Measurements from ENCODE around the gene RDH5. TPM values are rescaled to one million over a fixed set of nuclear protein-coding genes. Genes with fewer than 3 reads are reported as not detected.

Gene RDH5
- total RNA-seq, 1 donor from 2014 or later, result 3.6 TPM

DNA sequence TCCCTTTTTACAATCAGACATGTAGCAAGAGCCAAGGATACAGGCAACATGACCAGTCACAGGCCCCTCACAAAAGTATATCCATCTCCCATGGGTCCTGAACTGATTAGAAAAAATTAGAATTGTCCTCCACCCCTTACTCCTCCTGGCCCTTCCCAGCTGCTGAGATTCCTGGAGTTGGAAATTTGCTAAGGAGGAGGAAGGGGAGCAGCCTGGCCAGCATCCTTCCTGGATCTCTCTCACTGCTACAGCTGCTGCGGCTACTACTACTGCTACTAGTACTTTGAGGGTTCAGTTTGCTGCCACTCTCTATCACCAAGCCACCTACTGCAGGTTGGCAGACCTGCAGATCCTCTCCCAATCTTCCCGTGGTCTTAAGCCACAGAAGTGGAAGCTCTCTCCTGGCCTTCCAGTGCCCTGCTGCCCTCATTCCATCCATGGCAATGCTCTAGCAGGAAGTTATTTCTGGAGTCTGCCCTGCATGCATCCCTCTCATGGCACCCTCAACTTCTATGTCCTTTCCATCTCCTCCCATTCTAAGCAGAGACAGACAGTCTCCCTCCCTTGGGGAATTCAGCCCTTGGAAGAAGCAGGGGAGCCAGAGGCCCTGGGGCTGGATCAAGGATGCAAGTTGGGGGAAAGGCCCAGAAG lies 13.5 kb upstream of the RDH5 start:
- Histone ChIP-seq H3K9me3 (no peaks in the 10 kb centered on the region), H3K27ac (peak overlapping the region; percentile 92 to 95), H3K4me1 (peaks cover 6 to 52% of the 10 kb centered on the region in 2 donors), H3K36me3 (peaks cover 0 to 7% of the 10 kb centered on the region in 2 donors), H3K27me3 (no peaks in the 10 kb centered on the region), H3K4me3 (peak overlapping the region; percentile 70 to 85)
- intact Hi-C loops (cut with DNase I), result loop anchor here (1.0 kb wide), 1 partner anchor 10 kb away; the partner anchor contains the start of gene BLOC1S1
- TF ChIP-seq, protein P1, sequence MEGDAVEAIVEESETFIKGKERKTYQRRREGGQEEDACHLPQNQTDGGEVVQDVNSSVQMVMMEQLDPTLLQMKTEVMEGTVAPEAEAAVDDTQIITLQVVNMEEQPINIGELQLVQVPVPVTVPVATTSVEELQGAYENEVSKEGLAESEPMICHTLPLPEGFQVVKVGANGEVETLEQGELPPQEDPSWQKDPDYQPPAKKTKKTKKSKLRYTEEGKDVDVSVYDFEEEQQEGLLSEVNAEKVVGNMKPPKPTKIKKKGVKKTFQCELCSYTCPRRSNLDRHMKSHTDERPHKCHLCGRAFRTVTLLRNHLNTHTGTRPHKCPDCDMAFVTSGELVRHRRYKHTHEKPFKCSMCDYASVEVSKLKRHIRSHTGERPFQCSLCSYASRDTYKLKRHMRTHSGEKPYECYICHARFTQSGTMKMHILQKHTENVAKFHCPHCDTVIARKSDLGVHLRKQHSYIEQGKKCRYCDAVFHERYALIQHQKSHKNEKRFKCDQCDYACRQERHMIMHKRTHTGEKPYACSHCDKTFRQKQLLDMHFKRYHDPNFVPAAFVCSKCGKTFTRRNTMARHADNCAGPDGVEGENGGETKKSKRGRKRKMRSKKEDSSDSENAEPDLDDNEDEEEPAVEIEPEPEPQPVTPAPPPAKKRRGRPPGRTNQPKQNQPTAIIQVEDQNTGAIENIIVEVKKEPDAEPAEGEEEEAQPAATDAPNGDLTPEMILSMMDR (IDR thresholded peaks at IDR 0.05), result no peak
- DNase-seq (ENCODE audit: low spot score in 2 of 2), result no peak

DNA sequence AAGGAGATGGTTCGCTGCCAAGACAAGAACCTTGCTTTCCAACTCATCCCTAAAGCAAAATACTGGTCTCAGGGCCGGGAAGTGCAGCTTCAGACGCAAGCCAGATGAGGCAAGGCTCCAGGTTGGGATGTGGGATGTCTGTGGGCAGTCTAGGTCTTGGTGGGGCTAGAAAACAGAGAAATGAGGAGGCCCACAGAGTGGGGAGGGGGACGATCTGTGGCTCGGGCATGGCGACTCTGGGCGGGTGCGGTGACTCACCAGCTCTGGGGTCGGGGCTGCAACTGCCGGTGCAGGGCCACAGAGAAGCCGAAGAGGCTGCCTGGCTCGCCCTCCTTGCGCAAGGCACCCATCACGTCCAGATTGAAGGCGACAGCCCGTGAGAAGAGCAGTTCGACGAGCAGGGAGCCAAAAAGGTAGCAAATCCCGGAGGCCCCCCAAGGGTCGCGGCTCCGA lies 12.9 kb upstream of the RDH5 start:
- TF ChIP-seq, protein P1 (IDR thresholded peaks at IDR 0.05), result no peak
- H3K4me1 ChIP-seq, result peaks cover 6 to 50% of the 10 kb centered on the region in 2 donors

DNA sequence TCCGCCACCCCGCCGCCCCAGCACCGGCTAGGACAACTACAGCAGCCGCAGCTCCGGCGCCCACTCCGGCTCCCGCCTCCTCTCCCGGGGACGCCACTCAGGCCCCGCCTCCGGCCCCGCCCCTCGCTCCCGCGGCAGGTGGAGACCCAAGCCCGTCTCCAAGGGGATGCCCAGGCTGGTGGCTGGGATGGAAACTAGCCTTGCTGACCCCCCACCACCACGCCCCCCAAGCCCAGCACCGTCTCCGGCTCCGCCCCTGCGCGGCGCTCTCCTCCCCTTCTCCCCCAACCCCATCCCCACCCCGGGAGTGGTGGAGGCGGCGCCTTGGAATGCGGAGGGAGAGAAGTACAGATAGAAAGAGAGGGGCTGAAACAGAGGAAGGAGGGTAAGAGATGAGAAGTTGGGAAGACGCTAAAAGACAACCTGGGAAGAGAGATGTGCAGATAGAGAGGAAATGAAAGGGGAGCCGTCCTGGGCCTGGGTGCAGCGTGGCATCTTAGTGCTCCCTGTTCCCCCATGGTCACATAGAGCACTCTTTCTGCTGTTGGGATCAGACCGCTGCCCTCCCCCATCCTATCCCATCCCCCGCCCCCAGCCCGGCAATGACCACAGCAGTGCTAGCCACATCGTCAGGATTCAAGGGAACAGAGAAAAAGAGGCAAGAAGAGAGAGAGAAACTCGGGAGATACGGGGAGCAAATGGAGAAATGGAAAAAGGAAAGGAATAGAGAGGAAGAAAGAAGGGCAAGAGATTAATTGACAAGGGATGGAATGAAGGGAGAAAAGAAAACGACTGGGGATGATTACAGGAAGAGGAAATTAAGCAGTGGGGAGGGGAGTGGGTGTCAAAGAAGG lies 12.1 kb upstream of the RDH5 start, which contains the start of gene ITGA7:
TSS of gene ITGA7 (minus strand) at position 64 of the 854 bp plus-strand sequence. CDS start 222 bp downstream, outside the sequence.
- Histone ChIP-seq H3K4me3 (peak within 1 kb of the TSS; percentile 70 to 85), H3K36me3 (no peaks in the 10 kb centered on the region), H3K27me3 (no peaks in the 10 kb centered on the region), H3K4me1 (peaks cover 5 to 54% of the 10 kb centered on the region in 2 donors), H3K9me3 (no peaks in the 10 kb centered on the region), H3K27ac (peak within 1 kb of the TSS; percentile 92 to 95)
- peak; percentile 72 to 93 for DNase-seq (ENCODE audit: low spot score in 2 of 2)
- TF ChIP-seq, protein P1 (IDR thresholded peaks at IDR 0.05), result no peak
- intact Hi-C loops (cut with DNase I), result loop anchor here (1.0 kb wide), 1 partner anchor 8 kb away; the partner anchor contains the start of gene BLOC1S1

More for the DNA sequence above, 12.9 kb upstream of the RDH5 start:
- DNase-seq (ENCODE audit: low spot score in 2 of 2), result peak in 1 of 2 donors; percentile 81
- no peaks in the 10 kb centered on the region for H3K9me3 ChIP-seq
- intact Hi-C loops (cut with DNase I), result loop anchor here (1.0 kb wide), 1 partner anchor 9 kb away; the partner anchor contains the start of gene BLOC1S1
- H3K36me3 ChIP-seq, result peaks cover 0 to 6% of the 10 kb centered on the region in 2 donors
- H3K4me3 ChIP-seq, result peak overlapping the region; percentile 70 to 85
- no peaks in the 10 kb centered on the region for H3K27me3 ChIP-seq
- H3K27ac ChIP-seq, result peak overlapping the region; percentile 92 to 95

DNA sequence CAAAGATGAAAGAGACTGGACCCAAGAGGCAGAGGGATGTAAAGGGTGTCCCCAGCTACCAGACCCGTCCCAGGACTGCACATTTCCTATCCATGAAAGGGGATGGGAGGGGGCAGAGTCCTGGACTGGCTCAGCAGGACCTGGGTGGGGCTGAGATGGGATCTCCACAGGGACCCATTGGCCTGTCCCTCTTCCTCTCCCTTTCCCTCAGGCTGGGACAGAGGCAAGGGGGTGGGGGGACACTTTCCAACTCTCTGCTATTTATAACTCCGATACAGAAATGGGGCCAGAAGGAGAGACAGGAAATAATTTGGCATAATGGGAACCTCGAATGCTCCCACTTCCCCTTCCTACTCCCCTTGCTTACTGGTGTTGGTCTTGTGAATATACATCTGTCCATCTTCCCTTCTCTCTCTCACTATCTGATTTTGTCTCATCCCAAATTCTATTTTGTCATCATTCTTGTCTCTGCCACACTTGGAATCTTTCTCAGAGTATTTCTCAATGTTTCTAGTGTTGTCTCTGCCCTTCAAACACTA lies 11.4 kb upstream of the RDH5 start:
- H3K4me1 ChIP-seq, result peaks cover 7 to 53% of the 10 kb centered on the region in 2 donors

More for the DNA sequence above, 11.4 kb upstream of the RDH5 start:
- no peaks in the 10 kb centered on the region for H3K36me3 ChIP-seq
- TF ChIP-seq, protein P1 (IDR thresholded peaks at IDR 0.05), result no peak
- H3K27me3 ChIP-seq, result no peaks in the 10 kb centered on the region
- intact Hi-C loops (cut with DNase I), result no loop called here
- peak overlapping the region; percentile 92 to 95 for H3K27ac ChIP-seq
- H3K9me3 ChIP-seq, result no peaks in the 10 kb centered on the region
- peak in 1 of 2 donors; percentile 77 for DNase-seq (ENCODE audit: low spot score in 2 of 2)
- H3K4me3 ChIP-seq, result peak overlapping the region; percentile 70 to 85
